ENCODE data around the gene NFIB.

The NFIB gene

DNA sequence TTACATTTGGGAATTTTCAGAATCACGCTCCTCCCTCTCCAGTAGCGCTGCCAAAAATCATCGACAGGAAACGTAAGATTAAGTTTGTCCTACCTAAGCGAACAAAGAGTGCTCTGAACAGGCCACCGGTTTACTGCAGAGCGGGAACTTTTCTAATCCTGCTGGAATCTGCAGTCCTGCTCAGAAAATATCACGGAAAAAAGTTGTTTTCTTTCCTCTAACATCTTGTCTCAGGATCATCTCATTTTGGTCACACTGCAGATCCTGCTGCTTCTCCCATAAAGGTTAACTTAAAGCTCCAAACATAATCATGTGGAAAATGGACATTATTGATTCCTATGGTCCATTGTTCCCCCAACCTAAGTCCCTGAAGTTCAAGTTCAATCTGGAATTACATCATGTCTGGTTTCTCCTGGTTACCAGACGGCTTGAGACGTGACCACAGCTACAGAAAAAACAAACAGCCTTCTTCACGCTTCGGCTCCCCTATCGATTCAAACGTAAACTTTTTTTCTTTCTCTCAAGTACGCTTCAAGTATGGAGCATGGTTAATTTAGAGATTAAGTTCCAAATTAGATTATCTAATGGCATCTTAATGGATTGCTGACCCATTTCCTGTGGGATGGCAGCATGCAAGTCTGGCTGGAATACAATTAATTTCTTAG is 217.6 kb downstream of the NFIB start:
- ATAC-seq: no peak
- Mint-ChIP-seq H3K36me3 (no peaks in the 10 kb centered on the region), H3K9me3 (no peaks in the 10 kb centered on the region), H3K27ac (no peak overlapping the region), H3K27me3 (no peaks in the 10 kb centered on the region), H3K4me1 (no peaks in the 10 kb centered on the region), H3K4me3 (no peak overlapping the region)

DNA sequence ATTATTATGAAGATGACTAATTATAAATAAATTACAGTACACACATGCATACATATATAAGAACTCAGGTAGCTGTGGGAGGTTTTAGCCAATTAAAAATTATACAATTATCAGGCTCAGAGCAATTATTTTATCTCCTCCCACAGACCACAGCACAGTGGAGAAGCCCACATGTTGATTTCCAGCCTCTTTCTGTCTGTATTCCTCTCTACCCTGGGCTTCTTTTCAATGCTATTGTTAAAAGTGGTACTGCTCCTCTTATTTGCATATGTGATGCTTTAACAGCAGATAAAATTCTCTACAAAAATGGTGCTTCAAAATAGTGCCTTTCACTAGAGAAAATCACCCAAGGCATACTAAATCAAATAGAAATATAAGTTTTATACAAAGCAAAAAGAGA is 218.7 kb downstream of the NFIB start:
- Mint-ChIP-seq H3K4me1 (no peaks in the 10 kb centered on the region), H3K27ac (no peak overlapping the region), H3K36me3 (no peaks in the 10 kb centered on the region), H3K4me3 (no peak overlapping the region), H3K27me3 (no peaks in the 10 kb centered on the region), H3K9me3 (no peaks in the 10 kb centered on the region)
- no peak for ATAC-seq

DNA sequence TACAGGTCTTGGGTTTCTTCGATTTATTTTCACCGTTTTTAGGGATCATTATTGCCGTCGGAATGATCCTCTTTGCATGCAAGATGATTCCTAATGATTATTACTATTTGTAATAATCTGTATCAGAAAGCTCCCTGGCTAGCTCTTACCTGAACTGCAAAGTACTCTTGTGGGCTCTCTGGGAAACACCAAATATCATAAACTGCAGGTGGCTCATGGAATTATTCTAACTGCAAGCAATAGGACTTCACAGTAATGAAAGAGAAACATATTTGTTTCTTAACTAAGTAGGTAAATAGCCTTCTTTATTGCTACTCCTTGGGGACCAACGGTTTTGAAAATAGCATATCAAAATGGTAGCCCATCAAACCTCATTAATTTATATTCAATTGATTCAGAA is 219.4 kb downstream of the NFIB start:
- H3K4me1 Mint-ChIP-seq: no peaks in the 10 kb centered on the region
- no peak overlapping the region for H3K4me3 Mint-ChIP-seq
- no peak for ATAC-seq

DNA sequence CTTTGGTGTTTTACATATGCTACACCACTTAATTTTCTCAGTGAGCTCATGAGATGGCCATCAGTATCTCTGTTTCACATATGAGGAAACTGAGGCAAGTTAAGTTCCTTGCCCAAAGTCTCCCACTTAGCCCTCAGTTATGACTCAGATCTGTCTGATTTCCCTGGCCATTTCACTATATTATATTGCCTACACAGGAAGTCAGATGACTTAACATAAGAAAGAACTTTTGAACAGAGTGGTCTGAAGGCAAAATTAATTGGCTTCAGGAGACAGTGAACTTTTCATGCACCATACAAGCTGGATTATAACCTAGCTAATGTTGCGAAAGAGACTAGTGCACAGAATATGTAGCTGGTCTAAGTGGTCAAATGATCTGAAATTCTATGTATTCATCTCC is 221.6 kb downstream of the NFIB start:
- H3K36me3 Mint-ChIP-seq: no peaks in the 10 kb centered on the region
- no peaks in the 10 kb centered on the region for H3K27me3 Mint-ChIP-seq
- H3K4me1 Mint-ChIP-seq: no peaks in the 10 kb centered on the region
- no peak for ATAC-seq
- no peak overlapping the region for H3K4me3 Mint-ChIP-seq
- H3K27ac Mint-ChIP-seq: no peak overlapping the region
- no peaks in the 10 kb centered on the region for H3K9me3 Mint-ChIP-seq

More for the DNA sequence above, 219.4 kb downstream of the NFIB start:
- H3K27me3 Mint-ChIP-seq: no peaks in the 10 kb centered on the region
- no peak overlapping the region for H3K27ac Mint-ChIP-seq
- H3K36me3 Mint-ChIP-seq: no peaks in the 10 kb centered on the region
- no peaks in the 10 kb centered on the region for H3K9me3 Mint-ChIP-seq

DNA sequence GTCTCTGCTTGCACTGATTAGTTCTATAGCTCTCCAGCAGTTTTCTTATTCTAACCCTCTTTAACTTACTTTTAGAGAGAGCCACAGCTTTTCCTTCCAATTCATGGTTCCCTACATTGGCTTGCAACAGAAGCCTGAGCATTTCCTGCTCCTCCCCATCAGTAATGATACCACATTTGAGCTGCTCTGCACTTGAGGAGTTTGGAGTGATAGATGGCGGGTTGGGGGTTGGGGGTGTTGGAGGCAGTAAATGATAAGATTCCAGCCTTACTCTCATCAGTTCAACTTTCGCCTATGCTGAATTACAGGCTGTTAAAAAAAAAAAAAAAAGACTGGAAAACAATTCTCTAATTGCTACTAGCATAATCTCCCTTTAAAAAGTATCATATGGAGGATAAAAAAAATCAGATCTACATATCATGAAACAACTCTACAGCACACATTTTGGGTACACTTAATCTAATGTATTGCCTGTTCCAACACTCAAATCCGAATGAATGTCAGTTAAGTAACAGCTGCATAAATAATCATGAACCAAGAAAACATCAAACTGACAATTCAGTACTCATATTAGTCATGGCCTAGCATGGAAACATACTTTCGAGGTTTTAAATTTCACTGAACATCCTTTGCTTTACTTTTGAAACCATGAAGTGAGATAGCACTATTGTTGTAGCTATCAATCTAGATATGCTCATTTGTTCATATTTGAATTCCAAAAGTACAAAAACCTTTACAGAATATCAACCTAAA is 224.7 kb downstream of the NFIB start:
- Mint-ChIP-seq H3K27me3 (no peaks in the 10 kb centered on the region), H3K36me3 (no peaks in the 10 kb centered on the region), H3K4me1 (no peaks in the 10 kb centered on the region), H3K9me3 (no peaks in the 10 kb centered on the region), H3K27ac (no peak overlapping the region), H3K4me3 (no peak overlapping the region)
- no peak for ATAC-seq

DNA sequence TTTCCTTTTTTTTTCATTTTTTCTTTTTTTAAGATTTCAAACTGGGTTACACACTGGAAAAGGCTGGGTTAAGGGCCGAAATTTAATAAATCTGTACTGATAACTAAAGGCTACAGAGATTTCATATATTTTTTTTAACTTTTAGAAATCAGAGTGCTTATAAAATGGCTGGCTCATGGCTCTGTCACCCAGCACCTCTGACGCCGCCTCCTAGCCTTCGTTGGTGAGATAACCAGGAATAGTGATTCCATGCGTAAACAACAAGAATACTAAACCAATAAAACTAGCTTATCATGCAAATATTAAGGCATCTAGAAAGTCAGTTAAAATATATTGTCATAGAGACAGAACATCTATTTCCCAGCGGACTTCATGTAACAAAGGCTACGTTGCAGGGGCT is 226.4 kb downstream of the NFIB start:
- Mint-ChIP-seq H3K36me3 (no peaks in the 10 kb centered on the region), H3K4me1 (no peaks in the 10 kb centered on the region), H3K27ac (no peak overlapping the region), H3K27me3 (no peaks in the 10 kb centered on the region), H3K4me3 (no peak overlapping the region), H3K9me3 (no peaks in the 10 kb centered on the region)
- no peak for ATAC-seq

DNA sequence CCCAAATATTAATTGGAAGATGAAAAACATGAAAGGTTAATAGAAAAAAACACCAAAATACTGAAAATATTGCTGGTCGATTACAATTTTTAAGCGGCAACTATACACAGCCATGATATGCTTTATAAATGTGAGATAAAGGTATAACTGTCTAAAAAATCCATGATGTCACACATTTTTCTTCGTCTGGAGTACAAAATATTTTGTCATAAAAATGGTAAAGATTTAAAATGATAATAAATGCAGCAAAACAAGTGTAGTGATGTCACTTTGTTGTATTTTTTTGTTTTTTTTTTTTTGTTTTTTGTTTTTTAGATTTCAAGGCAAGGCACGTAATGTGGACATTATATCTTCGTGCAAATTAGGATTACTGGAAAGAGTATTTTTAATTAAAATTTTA is 227.4 kb downstream of the NFIB start:
- ATAC-seq: no peak
- no peaks in the 10 kb centered on the region for H3K27me3 Mint-ChIP-seq
- H3K4me3 Mint-ChIP-seq: no peak overlapping the region
- H3K4me1 Mint-ChIP-seq: no peaks in the 10 kb centered on the region
- H3K9me3 Mint-ChIP-seq: no peaks in the 10 kb centered on the region
- no peak overlapping the region for H3K27ac Mint-ChIP-seq
- no peaks in the 10 kb centered on the region for H3K36me3 Mint-ChIP-seq

DNA sequence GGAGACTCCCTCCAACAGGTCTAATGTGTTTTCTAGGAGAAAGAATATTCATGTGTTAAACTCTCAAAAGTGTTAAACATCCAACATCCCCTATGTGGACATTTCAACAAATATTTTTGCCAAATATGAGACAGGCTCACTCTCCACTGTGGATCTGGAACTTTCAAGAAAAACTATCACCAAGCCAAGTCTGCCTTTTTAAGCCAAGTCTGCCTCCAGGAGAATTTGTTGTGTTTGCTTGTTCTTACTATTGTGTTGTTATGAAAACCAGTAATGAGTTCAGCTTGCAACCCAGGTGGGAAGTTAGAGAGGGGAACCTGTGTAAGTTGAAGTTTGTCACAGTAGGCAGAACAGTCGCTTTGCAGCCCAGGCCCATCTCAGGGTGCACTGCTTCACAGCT is 228.1 kb downstream of the NFIB start:
- no peak overlapping the region for H3K27ac Mint-ChIP-seq
- H3K4me1 Mint-ChIP-seq: no peaks in the 10 kb centered on the region
- H3K9me3 Mint-ChIP-seq: no peaks in the 10 kb centered on the region
- H3K36me3 Mint-ChIP-seq: no peaks in the 10 kb centered on the region
- ATAC-seq: no peak
- H3K27me3 Mint-ChIP-seq: no peaks in the 10 kb centered on the region
- H3K4me3 Mint-ChIP-seq: no peak overlapping the region

DNA sequence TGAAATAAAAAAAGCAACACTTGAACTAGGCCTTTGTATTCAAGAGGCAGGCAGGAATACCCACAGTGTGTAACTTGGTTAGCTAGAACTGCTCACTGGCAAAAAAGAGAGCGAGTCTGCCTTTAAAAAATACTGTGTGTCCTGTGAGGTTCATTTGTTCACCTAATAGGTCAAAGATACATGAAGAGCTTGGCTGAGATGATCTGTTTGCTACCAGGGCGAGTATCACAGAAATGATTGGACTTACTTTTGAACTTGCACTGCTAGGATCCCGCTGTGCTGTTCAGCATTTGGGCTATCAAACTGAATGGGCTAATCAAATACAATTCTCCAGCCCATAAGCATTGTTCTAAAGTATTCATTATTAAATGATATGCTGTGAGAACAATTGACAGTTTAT is 229.1 kb downstream of the NFIB start:
- Mint-ChIP-seq H3K27ac (no peak overlapping the region), H3K27me3 (no peaks in the 10 kb centered on the region), H3K36me3 (no peaks in the 10 kb centered on the region), H3K4me3 (no peak overlapping the region), H3K9me3 (no peaks in the 10 kb centered on the region), H3K4me1 (no peaks in the 10 kb centered on the region)
- ATAC-seq: no peak

DNA sequence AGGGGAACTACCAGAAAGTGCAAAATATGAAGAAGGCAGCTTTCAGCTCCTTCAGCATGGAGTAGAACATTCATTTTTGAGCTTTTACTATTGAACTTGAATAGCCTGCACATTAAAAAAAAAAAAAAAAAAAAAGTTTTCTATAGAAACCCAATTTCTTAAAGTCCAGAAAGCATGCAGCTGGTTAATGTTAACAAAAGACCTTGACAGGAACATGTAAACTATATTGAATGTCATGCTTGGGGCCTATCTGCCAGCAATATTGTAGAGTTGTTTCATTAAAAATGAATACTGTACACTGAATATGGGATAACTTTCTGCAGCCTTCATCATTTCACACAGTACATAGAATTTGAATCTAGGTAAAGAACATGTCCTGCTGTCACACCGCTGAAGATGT is 230.6 kb downstream of the NFIB start:
- H3K27me3 Mint-ChIP-seq: no peaks in the 10 kb centered on the region
- H3K4me1 Mint-ChIP-seq: no peaks in the 10 kb centered on the region
- H3K27ac Mint-ChIP-seq: no peak overlapping the region
- no peaks in the 10 kb centered on the region for H3K36me3 Mint-ChIP-seq
- ATAC-seq: no peak
- H3K4me3 Mint-ChIP-seq: no peak overlapping the region
- no peaks in the 10 kb centered on the region for H3K9me3 Mint-ChIP-seq

DNA sequence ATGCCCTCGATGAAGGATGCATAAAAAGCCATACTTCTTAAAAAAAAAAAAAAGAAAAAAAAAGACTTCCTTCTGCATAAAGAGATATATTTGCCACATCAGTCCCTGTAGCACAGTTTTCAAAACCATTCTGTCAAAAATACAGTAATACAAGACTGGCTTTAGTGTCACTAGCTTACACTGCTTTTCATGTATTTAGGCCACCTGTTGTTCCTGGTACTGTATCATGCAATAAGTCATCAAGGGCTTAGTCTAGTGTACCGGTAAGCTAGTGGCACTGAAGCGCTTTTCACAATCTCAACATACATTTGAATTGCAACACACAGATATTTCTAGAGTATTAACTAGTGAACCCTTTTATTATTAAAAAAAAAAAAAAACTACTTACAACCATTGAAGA is 231.2 kb downstream of the NFIB start:
- no peak overlapping the region for H3K4me3 Mint-ChIP-seq
- no peak for ATAC-seq
- H3K27me3 Mint-ChIP-seq: no peaks in the 10 kb centered on the region
- no peaks in the 10 kb centered on the region for H3K9me3 Mint-ChIP-seq
- H3K36me3 Mint-ChIP-seq: no peaks in the 10 kb centered on the region
- H3K27ac Mint-ChIP-seq: no peak overlapping the region
- no peaks in the 10 kb centered on the region for H3K4me1 Mint-ChIP-seq

DNA sequence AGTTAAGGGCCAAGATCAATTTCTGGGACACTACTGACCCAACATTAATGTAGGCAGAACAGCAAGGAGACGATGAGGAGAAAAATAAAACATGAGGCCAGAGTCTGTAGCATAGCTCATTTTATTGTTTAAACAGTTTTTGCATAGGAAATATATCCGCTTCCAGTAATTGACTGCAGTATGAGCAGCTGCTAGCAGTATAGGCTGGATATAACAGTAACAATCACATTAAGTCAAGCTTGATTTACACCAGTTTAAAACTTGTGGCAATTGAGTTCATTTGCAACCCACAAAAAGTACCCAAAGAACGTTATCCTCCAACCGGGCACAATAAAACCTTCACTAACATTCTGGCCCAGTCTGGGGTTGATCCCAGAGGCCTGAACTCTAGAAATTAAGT is 232.2 kb downstream of the NFIB start:
- Mint-ChIP-seq H3K27ac (no peak overlapping the region), H3K4me3 (no peak overlapping the region), H3K4me1 (no peaks in the 10 kb centered on the region), H3K27me3 (no peaks in the 10 kb centered on the region), H3K9me3 (no peaks in the 10 kb centered on the region), H3K36me3 (no peaks in the 10 kb centered on the region)
- ATAC-seq: no peak

DNA sequence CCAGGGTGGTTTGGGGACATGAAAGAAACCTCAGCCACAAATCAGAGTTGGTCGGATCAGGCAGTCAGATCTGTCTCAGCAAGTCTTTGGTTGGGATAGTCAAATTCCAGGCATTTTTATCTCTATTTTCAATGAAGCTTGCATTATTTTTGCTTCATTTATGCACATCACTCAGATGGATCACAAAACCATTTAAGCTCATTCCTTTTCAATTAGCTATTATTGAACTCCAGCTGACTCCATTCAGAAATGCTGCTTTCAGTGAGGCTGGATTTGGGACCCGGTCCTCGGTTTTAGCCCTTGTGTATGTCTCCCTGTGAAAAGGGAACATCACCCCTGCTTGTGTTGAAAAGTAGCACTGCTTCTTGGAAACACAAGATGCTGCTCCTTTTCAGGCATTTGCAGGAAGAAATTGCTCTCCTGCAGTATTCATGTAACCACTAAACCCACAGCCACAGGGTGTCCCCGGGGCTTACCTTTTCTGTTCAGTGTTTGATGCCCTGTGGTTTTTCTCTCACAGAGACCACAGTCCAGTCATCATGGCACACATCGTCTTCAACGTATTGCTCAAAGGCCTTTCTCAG is 232.9 kb downstream of the NFIB start:
- no peak for ATAC-seq
- no peak overlapping the region for H3K27ac Mint-ChIP-seq
- H3K36me3 Mint-ChIP-seq: no peaks in the 10 kb centered on the region
- H3K9me3 Mint-ChIP-seq: no peaks in the 10 kb centered on the region
- H3K4me3 Mint-ChIP-seq: no peak overlapping the region
- H3K4me1 Mint-ChIP-seq: no peaks in the 10 kb centered on the region
- H3K27me3 Mint-ChIP-seq: no peaks in the 10 kb centered on the region

DNA sequence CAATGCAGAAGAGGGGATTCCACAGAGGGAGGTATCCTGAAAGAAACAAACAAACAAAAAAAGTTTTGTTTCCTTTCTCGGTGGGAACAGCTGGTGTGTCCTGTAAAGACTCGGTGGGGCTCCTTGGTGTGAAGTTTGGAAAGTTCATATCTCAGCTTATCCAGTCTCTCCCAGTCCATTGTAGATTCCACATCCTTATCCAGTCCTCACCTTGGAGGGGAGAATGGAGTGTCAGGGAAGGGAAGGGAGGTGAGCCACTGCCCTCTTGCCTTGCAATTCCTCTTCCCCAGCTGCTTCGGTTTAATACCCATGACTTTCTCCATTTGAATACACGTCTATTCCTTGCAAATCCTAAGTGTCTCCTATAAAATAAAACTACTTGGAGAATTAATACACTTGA is 234.5 kb downstream of the NFIB start:
- Mint-ChIP-seq H3K36me3 (no peaks in the 10 kb centered on the region), H3K4me3 (no peak overlapping the region), H3K9me3 (peaks cover 2% of the 10 kb centered on the region), H3K4me1 (no peaks in the 10 kb centered on the region), H3K27ac (no peak overlapping the region), H3K27me3 (no peaks in the 10 kb centered on the region)
- ATAC-seq: no peak

DNA sequence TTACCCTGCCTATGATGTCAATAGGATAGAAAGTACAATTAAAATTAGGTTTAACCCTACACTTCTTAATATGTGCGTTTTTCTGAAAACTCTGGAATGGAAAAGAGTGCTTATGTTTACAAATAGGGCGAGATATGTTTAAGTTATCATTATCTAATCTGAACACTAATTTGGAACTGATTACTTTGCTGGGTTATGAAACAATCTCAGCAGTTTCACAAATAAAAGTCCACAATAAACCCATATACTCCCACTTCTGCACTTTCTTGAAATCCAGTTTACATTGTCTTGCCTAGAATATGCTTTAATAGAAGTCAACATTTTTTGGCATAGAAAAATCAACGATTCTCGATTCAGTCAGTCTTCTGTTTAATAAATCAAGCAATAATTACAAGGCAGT is 236.3 kb downstream of the NFIB start:
- H3K9me3 Mint-ChIP-seq: peaks cover 2% of the 10 kb centered on the region
- ATAC-seq: no peak
- no peaks in the 10 kb centered on the region for H3K27me3 Mint-ChIP-seq
- no peaks in the 10 kb centered on the region for H3K4me1 Mint-ChIP-seq
- no peak overlapping the region for H3K27ac Mint-ChIP-seq
- H3K4me3 Mint-ChIP-seq: no peak overlapping the region
- no peaks in the 10 kb centered on the region for H3K36me3 Mint-ChIP-seq

DNA sequence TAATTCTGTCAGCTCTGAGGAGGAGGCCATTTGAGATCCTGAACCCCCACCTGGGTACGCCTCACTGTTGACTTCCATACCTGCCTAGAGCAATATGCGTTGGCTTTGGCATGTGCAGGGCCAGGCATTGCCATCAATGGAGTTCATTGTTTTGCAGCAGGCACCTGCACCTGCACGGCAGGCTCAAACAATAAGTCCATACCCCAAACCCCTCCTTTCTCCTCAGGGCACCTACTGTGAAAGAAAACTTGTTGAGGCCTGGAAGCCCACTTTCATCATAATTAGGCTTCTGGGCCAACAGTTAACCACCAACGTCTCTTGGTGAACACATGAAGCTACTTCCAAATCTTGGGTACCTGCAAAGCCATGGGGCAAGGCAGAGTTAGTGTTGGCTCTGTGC is 238.7 kb downstream of the NFIB start:
- Mint-ChIP-seq H3K27ac (no peak overlapping the region), H3K4me3 (no peak overlapping the region), H3K4me1 (no peaks in the 10 kb centered on the region), H3K9me3 (peaks cover 2% of the 10 kb centered on the region), H3K27me3 (no peaks in the 10 kb centered on the region), H3K36me3 (no peaks in the 10 kb centered on the region)
- ATAC-seq: no peak
